ENCODE measurements around the gene ZBTB39. TPM values are rescaled to one million over a fixed set of nuclear protein-coding genes. Genes with fewer than 3 reads are reported as not detected.

Gene ZBTB39, protein sequence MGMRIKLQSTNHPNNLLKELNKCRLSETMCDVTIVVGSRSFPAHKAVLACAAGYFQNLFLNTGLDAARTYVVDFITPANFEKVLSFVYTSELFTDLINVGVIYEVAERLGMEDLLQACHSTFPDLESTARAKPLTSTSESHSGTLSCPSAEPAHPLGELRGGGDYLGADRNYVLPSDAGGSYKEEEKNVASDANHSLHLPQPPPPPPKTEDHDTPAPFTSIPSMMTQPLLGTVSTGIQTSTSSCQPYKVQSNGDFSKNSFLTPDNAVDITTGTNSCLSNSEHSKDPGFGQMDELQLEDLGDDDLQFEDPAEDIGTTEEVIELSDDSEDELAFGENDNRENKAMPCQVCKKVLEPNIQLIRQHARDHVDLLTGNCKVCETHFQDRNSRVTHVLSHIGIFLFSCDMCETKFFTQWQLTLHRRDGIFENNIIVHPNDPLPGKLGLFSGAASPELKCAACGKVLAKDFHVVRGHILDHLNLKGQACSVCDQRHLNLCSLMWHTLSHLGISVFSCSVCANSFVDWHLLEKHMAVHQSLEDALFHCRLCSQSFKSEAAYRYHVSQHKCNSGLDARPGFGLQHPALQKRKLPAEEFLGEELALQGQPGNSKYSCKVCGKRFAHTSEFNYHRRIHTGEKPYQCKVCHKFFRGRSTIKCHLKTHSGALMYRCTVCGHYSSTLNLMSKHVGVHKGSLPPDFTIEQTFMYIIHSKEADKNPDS
- total RNA-seq, result 2.5 and 3.8 TPM in 2 replicates

DNA sequence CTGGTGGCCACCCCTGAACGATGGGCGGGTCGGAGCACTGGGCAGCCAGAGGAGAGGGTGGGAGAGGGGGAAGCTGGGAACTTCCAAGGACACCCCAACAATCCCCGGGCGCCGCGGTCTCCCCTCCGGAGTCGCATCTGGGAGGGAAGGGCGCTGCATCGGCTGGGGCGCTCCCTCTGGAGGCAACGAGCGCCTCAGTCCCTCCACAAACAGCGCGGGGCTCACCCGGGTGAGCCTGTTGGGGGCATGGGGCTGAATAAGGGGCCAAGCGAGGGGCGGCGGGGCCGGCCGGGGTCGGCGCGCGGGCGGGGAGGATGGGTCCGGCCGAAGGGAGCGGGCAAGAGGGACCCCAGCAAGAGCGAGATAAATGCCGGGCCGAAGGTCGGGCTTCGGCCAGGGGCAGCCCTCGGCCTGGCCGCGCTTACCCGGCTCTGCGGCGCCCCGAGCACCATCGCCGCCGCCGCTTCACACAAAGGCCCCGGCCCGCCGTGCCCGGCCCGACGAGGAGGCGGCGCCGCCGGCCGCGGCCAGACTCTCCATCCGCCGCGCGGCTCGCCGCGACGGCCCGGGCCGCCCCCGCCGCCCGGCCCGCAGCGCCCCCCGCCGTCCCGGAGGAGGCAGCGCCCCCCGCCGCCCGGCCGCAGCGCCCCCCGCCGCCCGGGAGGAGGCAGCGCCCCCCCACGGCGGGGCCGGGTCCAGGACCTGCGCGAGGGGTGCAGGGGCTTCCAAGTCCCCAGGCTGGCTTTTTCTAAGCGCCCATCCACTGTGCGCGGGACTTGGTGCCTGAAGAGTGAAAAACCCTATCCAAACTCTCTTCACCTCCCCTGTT lies at the start of gene ZBTB39:
Gene ZBTB39, minus strand, starts transcription at position 567 of the 829 bp plus-strand sequence. CDS start 1,629 bp downstream, outside the sequence.

DNA sequence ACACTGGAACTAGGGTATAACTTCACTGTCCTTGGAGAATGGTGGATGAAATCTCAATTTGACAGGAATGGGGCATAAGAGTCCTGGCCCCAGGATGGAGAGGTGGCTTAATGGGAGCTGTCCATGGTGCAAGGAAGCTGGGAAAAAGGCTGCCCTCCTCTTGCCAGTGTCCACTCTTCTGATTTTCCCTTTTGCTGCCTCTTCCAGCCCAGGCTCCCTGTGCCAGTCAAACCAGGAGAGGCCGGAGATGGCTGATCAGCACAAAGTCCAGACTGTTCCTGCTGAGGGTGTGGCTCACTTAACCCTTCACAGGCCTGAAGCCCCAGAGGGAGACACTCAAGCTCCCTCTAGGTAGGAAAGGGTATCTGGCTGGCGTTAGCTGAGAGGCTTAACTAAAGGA lies 43.5 kb upstream of the ZBTB39 start, which contains the start of gene MYO1A:
Gene MYO1A, minus strand, starts transcription at position 240 of the 400 bp plus-strand sequence. CDS start 1,806 bp downstream, outside the sequence.

DNA sequence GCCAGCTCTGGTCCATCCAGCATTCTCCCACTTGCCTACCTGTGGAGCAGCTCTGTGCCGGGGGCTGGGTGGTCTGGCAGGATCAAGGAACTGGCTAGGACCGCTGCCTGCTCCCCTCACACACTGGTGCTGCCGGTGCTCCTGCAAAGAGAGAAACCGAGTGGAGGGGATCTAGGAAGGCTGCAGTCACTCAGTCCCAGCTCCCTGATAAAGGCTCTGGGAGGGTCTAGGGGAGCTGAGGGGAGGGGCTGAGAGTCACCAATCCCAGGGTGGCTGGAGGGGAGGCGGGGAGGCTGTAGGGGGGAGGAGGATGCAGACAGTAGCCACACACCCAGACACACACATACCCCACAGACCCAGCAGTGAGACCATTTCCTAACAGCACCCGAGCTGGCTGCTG lies 10.0 kb upstream of the ZBTB39 start, which contains the start of gene TAC3:
Gene TAC3, minus strand, starts transcription at position 182 of the 400 bp plus-strand sequence. CDS start 732 bp downstream, outside the sequence.

DNA sequence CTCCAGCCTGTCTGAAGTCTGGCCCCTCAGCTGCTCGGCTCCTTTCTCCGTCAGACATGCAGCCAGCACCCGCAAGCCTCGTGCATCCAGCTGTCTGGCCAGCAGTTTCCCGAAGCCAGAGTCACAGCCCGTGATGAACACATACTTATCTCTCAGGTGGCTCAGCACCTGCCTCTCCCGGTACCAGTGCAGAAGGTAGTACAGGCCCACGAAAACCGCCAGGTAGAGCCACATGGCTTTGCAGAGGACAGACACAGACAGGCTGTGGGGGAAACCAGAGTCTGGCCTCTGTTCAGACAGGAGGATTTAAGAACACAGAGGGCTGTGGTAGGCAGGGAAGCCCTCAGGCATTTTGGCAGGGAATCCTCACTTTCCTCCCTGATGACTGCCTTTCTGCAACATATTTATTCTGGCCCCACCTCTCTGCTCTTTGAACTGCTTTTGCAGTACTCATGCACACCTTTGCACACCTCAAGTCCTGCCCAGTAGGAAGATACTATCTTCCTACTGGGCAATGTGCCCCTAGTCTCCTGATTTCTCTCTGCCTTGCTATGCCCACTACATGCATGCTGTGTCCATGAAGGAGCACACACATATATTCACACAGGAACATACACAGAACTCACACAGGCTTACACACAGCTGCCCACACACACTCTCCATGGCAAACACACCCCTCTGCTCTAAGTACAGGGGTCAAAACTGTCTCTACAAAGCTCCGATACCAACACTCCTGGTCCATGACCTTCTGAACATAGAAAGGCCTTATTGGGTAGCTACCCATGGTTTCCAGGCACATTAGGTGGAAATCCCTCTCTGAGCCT lies 48.9 kb downstream of the ZBTB39 start, which contains the start of gene RDH16:
Gene RDH16, minus strand, starts transcription at position 380 of the 824 bp plus-strand sequence. Its CDS starts 146 bp downstream, at position 234.

Other genes starting within 250 kb of the ZBTB39 start
- gene HSD17B6, start 243.2 kb downstream of the ZBTB39 start, total RNA-seq, result 1.3 and 3.1 TPM in 2 replicates
- not detected in 2 replicates for gene SDR9C7, start 72.1 kb downstream of the ZBTB39 start, total RNA-seq
- under 0.01 TPM in 2 replicates for gene RDH16, start 48.9 kb downstream of the ZBTB39 start, total RNA-seq
- gene TAC3, start 10.0 kb upstream of the ZBTB39 start, total RNA-seq, result 2.8 TPM in 1 of 2 replicates, not detected in the other
- gene MYO1A, start 43.6 kb upstream of the ZBTB39 start, total RNA-seq, result under 0.01 TPM in 1 of 2 replicates, not detected in the other
- gene NEMP1, start 72.2 kb upstream of the ZBTB39 start, total RNA-seq, result 4.8 and 13.2 TPM in 2 replicates
- gene NAB2, start 82.6 kb upstream of the ZBTB39 start, total RNA-seq, result 49.6 and 63.6 TPM in 2 replicates
- gene STAT6, start 104.8 kb upstream of the ZBTB39 start, total RNA-seq, result 56.0 and 58.1 TPM in 2 replicates
- gene LRP1, start 121.9 kb upstream of the ZBTB39 start, total RNA-seq, result 202 and 326 TPM in 2 replicates
- gene LRP1-AS, start 141.1 kb upstream of the ZBTB39 start, total RNA-seq, result 0.19 TPM in 1 of 2 replicates, not detected in the other
- 4.4 and 9.6 TPM in 2 replicates for gene NXPH4, start 210.2 kb upstream of the ZBTB39 start, total RNA-seq
- 174 and 252 TPM in 2 replicates for gene SHMT2, start 223.2 kb upstream of the ZBTB39 start, total RNA-seq
- 0.19 and 1.1 TPM in 2 replicates for gene STAC3, start 244.6 kb upstream of the ZBTB39 start, total RNA-seq

Measured in regular cardiac myocyte (primary cell).